MM.1S (cell line): ENCODE measurements around the gene MELTF.

Experiments used
- CTCF ChIP-seq: fragments of 300-600 bp; sonication (generic); IDR thresholded peaks from 2 replicates; pipeline ENCODE4 v1.5.1; 2016; ENCODE audit warnings: antibody characterized with exemption, low read length, mixed read lengths
- EZH2 ChIP-seq: fragments of 300-600 bp; sonication (generic); optimal IDR thresholded peaks from 2 replicates; pipeline ENCODE3; 2017; ENCODE audit warnings: low read depth, mild to moderate bottlenecking, antibody characterized with exemption, low read length, mixed read lengths
- EZH2phosphoT487 ChIP-seq: fragments of 300-600 bp; sonication (generic); IDR thresholded peaks from 2 replicates; pipeline ENCODE4 v1.6.1; 2018; ENCODE audit warnings: antibody characterized with exemption, low read length

- TF ChIP-seq CTCF (no peak), EZH2 (no peak), EZH2phosphoT487 (no peak)
Measured at GRCh38 chr3:197011780-197012539, 17.7 kb downstream of the MELTF start.
